H9 (cell line): ENCODE data around the gene TRIM52. TPM values are rescaled to one million over a fixed set of nuclear protein-coding genes. Genes with fewer than 3 reads are reported as not detected.

Source experiments
- DNase-seq: peaks from one replicate; pipeline ENCODE4 v3.0.0-alpha.2; 2017
- H2AFZ ChIP-seq: one replicate; pipeline ENCODE4 v1.6.1; 2013; ENCODE audit warnings: mild to moderate bottlenecking, low read length, control low read depth, moderate library complexity
- H2AK5ac ChIP-seq: 2 replicates; pipeline ENCODE4 v1.6.1; 2013; ENCODE audit warnings: low read length, control low read depth, mixed read lengths; ENCODE audit not compliant: insufficient read length
- H2BK120ac ChIP-seq: one replicate; pipeline ENCODE4 v1.6.1; 2013; ENCODE audit warnings: low read depth, mild to moderate bottlenecking, low read length, control low read depth, inconsistent platforms; ENCODE audit not compliant: poor library complexity, severe bottlenecking
- H2BK12ac ChIP-seq: 2 replicates; pipeline ENCODE4 v1.6.1; 2013; ENCODE audit warnings: low read length, control low read depth, mixed read lengths, low read depth; ENCODE audit not compliant: insufficient read length
- H2BK15ac ChIP-seq: 2 replicates; pipeline ENCODE4 v1.6.1; 2013; ENCODE audit warnings: low read depth, low read length, control low read depth
- H2BK20ac ChIP-seq: one replicate; pipeline ENCODE4 v1.6.1; 2013; ENCODE audit warnings: low read depth, mild to moderate bottlenecking, low read length, control low read depth, inconsistent platforms; ENCODE audit not compliant: poor library complexity, severe bottlenecking
- H2BK5ac ChIP-seq: 2 replicates; pipeline ENCODE4 v1.6.1; 2013; ENCODE audit warnings: low read length, control low read depth, mixed read lengths; ENCODE audit not compliant: insufficient read length
- H3K14ac ChIP-seq: 2 replicates; pipeline ENCODE4 v1.6.1; 2013; ENCODE audit warnings: low read length, control low read depth; ENCODE audit not compliant: insufficient read depth
- H3K18ac ChIP-seq: 2 replicates; pipeline ENCODE4 v1.6.1; 2013; ENCODE audit warnings: low read depth, mild to moderate bottlenecking, mixed read lengths, low read length, control low read depth; ENCODE audit not compliant: insufficient read length
- H3K23ac ChIP-seq: 2 replicates; pipeline ENCODE4 v1.6.1; 2013; ENCODE audit warnings: low read length, control low read depth, mixed read lengths, low read depth; ENCODE audit not compliant: insufficient read length
- H3K23me2 ChIP-seq: 2 replicates; pipeline ENCODE4 v1.6.1; 2013; ENCODE audit warnings: low read depth, mild to moderate bottlenecking, mixed read lengths, low read length, control low read depth; ENCODE audit not compliant: insufficient read length, poor library complexity, severe bottlenecking
- H3K27ac ChIP-seq: 2 replicates; pipeline ENCODE4 v1.5.1; 2013; ENCODE audit warnings: low read length, control low read depth, mixed read lengths, low read depth; ENCODE audit not compliant: insufficient read length
- H3K27me3 ChIP-seq: 2 replicates; pipeline ENCODE4 v1.6.1; 2013; ENCODE audit warnings: low read length, control low read depth, inconsistent platforms; ENCODE audit not compliant: insufficient read depth
- H3K4ac ChIP-seq: 2 replicates; pipeline ENCODE4 v1.6.1; 2013; ENCODE audit warnings: low read depth, mild to moderate bottlenecking, control low read depth, inconsistent platforms, low read length, moderate library complexity
- H3K4me1 ChIP-seq: 2 replicates; pipeline ENCODE4 v1.6.1; 2013; ENCODE audit warnings: low read length, control low read depth, inconsistent platforms; ENCODE audit not compliant: insufficient read depth
- H3K4me2 ChIP-seq: 2 replicates; pipeline ENCODE4 v1.6.1; 2013; ENCODE audit warnings: low read length, control low read depth, mixed read lengths; ENCODE audit not compliant: insufficient read length, insufficient read depth
- H3K56ac ChIP-seq: 2 replicates; pipeline ENCODE4 v1.6.1; 2013; ENCODE audit warnings: low read depth, mild to moderate bottlenecking, mixed read lengths, low read length, control low read depth; ENCODE audit not compliant: insufficient read length
- H3K79me1 ChIP-seq: 2 replicates; pipeline ENCODE4 v1.6.1; 2013; ENCODE audit warnings: low read depth, mild to moderate bottlenecking, moderate library complexity, low read length, control low read depth, inconsistent platforms; ENCODE audit not compliant: insufficient read depth, poor library complexity, severe bottlenecking
- H3K79me2 ChIP-seq: 2 replicates; pipeline ENCODE4 v1.6.1; 2013; ENCODE audit warnings: low read length, control low read depth, inconsistent platforms; ENCODE audit not compliant: insufficient read depth
- H3K9ac ChIP-seq: 2 replicates; pipeline ENCODE4 v1.6.1; 2013; ENCODE audit warnings: low read length, control low read depth, mixed read lengths; ENCODE audit not compliant: insufficient read length; ENCODE audit errors: extremely low read depth
- H3K9me3 ChIP-seq: one replicate; pipeline ENCODE4 v1.6.1; 2013; ENCODE audit warnings: low read depth, low read length, inconsistent platforms; ENCODE audit not compliant: control insufficient read depth
- H3T11ph ChIP-seq: one replicate; pipeline ENCODE4 v1.6.1; 2013; ENCODE audit warnings: mild to moderate bottlenecking, low read length, control low read depth, inconsistent platforms
- H4K20me1 ChIP-seq: one replicate; pipeline ENCODE4 v1.6.1; 2013; ENCODE audit not compliant: control insufficient read depth, insufficient read length, insufficient read depth
- H4K5ac ChIP-seq: 2 replicates; pipeline ENCODE4 v1.6.1; 2013; ENCODE audit warnings: low read depth, mild to moderate bottlenecking, mixed read lengths, low read length, control low read depth; ENCODE audit not compliant: insufficient read length
- H4K8ac ChIP-seq: replicated peaks from 2 replicates; pipeline ENCODE4 v1.6.1; 2013; ENCODE audit warnings: low read length, control low read depth, mixed read lengths, low read depth; ENCODE audit not compliant: insufficient read length
- H4K91ac ChIP-seq: 2 replicates; pipeline ENCODE4 v1.6.1; 2013; ENCODE audit warnings: low read depth, mild to moderate bottlenecking, moderate library complexity, mixed read lengths, low read length, control low read depth; ENCODE audit not compliant: insufficient read length
- H3K27ac Mint-ChIP-seq, 3 experiments: 2 replicates in 2 of 3; 3 replicates in 1 of 3; pipeline ENCODE4 v1.8.0; 2020 to 2021; ENCODE audit warnings: mixed read lengths in 3 of 3, mild to moderate bottlenecking in 1 of 3, moderate library complexity in 1 of 3
- H3K27me3 Mint-ChIP-seq: 2 replicates; pipeline ENCODE4 v1.8.0; 2021; ENCODE audit warnings: low read depth, mild to moderate bottlenecking, moderate library complexity, mixed read lengths
- H3K36me3 Mint-ChIP-seq, 3 experiments: 2 replicates in 2 of 3; 3 replicates in 1 of 3; pipeline ENCODE4 v1.8.0; 2020 to 2021; ENCODE audit warnings: low read depth in 3 of 3, mixed read lengths in 3 of 3; ENCODE audit not compliant: insufficient read depth in 1 of 3
- H3K4me1 Mint-ChIP-seq, 2 experiments: 2 replicates each; pipeline ENCODE4 v1.8.0; 2020; ENCODE audit warnings: mixed read lengths in 2 of 2
- H3K4me3 Mint-ChIP-seq, 2 experiments: 2 replicates in 1 of 2; 3 replicates in 1 of 2; pipeline ENCODE4 v1.8.0; 2020 to 2021; ENCODE audit warnings: mild to moderate bottlenecking in 2 of 2, mixed read lengths in 2 of 2, moderate library complexity in 1 of 2
- H3K9me3 Mint-ChIP-seq, 2 experiments: 2 replicates in 1 of 2; 3 replicates in 1 of 2; pipeline ENCODE4 v1.8.0; 2020; ENCODE audit warnings: mild to moderate bottlenecking in 2 of 2, mixed read lengths in 2 of 2, moderate library complexity in 1 of 2
- CTCF ChIP-seq: fragments of 200-600 bp; sonication (generic); conservative IDR thresholded peaks from 3 replicates; pipeline ENCODE4 v1.8.0; 2021; ENCODE audit warnings: antibody characterized with exemption, mild to moderate bottlenecking
- WGBS: extraction: QIAGEN DNeasy Blood & Tissue Kit; methylation state at CpG from one replicate; pipeline ENCODE4 v1.1.7; 2013; ENCODE audit warnings: missing lambda C conversion rate, low lambda C conversion rate, mixed read lengths; ENCODE audit not compliant: insufficient read length; ENCODE audit errors: extremely low coverage; 5-methylcytosine and 5-hydroxymethylcytosine counted together
- total RNA-seq: library from RNA; stranded (reverse); gene quantifications from 2 replicates; pipeline ENCODE4 v1.2.1, GENCODE V29; 2021

Gene TRIM52
- total RNA-seq, 1 experiment from 2014 or later = 5.1 TPM

- Histone ChIP-seq H3K4ac (no peak overlapping the region), H3K23ac (no peak overlapping the region), H3T11ph (no peak overlapping the region), H2BK12ac (no peak overlapping the region), H4K20me1 (no peaks in the 10 kb centered on the region), H4K5ac (no peak overlapping the region), H3K79me2 (peaks cover 2% of the 10 kb centered on the region; the same call in 1 of the 2 replicates), H3K4me2 (peak overlapping the region; percentile 99), H3K9ac (peak overlapping the region; percentile 64), H3K23me2 (peaks cover 17% of the 10 kb centered on the region), H2BK5ac (no peak overlapping the region), H3K27ac (no peak overlapping the region), H3K4me1 (peaks cover 2% of the 10 kb centered on the region; the same call in 1 of the 2 replicates), H2BK15ac (no peak overlapping the region), H3K18ac (no peak overlapping the region), H3K14ac (no peak overlapping the region; the same call in 1 of the 2 replicates), H4K8ac (no peak overlapping the region), H2AFZ (no peak overlapping the region), H3K79me1 (peaks cover 4% of the 10 kb centered on the region), H2BK120ac (no peak overlapping the region), H3K9me3 (no peaks in the 10 kb centered on the region), H4K91ac (no peak overlapping the region), H2AK5ac (no peak overlapping the region), H3K27me3 (no peaks in the 10 kb centered on the region), H3K56ac (no peak overlapping the region), H2BK20ac (no peak overlapping the region)
- peaks cover 24% of the 10 kb centered on the region in 2 experiments for H3K4me1 Mint-ChIP-seq
- no CpG with 5 or more reads among the region's 26 CpGs for WGBS
- no peaks in the 10 kb centered on the region for H3K27me3 Mint-ChIP-seq
- peak; percentile 23 for DNase-seq
- H3K4me3 Mint-ChIP-seq = peak overlapping the region; percentile 89 to 93
- peaks cover 16 to 30% (median 29%) of the 10 kb centered on the region in 3 experiments; a peak in 6 of 7 replicates for H3K36me3 Mint-ChIP-seq
- H3K9me3 Mint-ChIP-seq = no peaks in the 10 kb centered on the region
- TF ChIP-seq CTCF = no peak
- H3K27ac Mint-ChIP-seq = peak overlapping the region; percentile 68 to 96 (median 70); a peak in 5 of 7 replicates
These were observed 796 bp downstream of the TRIM52 start for GRCh38 chr5:181259974-181260719.
